Measurements from ENCODE around the gene HDAC4.

DNA sequence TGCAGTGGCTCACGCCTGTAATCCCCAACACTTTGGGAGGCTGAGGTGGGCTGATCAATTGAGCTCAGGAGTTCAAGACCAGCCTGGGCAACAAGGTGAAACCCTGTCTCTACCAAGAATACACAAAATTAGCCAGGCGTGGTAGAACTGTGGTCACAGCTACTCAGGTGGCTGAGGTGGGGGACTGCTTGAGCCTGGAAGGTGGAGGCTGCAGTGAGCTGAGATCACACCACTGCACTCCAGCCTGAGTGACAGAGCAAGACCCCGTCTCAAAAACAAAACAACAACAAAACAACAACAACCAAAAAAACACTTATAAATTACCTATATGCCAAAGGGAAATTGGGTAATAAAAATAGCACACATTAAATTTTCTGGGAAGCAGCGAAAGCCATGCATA lies 141.6 kb downstream of the HDAC4 start:
- TF ChIP-seq POLR2AphosphoS5 (IDR thresholded peaks at IDR 0.05; ENCODE audit: low read depth) (no peak), SPI1 (IDR thresholded peaks at IDR 0.05; ENCODE audit: borderline replicate concordance, low read depth) (no peak), GABPA (IDR thresholded peaks at IDR 0.05; ENCODE audit: low read depth) (no peak)
- TF ChIP-seq, protein P1, sequence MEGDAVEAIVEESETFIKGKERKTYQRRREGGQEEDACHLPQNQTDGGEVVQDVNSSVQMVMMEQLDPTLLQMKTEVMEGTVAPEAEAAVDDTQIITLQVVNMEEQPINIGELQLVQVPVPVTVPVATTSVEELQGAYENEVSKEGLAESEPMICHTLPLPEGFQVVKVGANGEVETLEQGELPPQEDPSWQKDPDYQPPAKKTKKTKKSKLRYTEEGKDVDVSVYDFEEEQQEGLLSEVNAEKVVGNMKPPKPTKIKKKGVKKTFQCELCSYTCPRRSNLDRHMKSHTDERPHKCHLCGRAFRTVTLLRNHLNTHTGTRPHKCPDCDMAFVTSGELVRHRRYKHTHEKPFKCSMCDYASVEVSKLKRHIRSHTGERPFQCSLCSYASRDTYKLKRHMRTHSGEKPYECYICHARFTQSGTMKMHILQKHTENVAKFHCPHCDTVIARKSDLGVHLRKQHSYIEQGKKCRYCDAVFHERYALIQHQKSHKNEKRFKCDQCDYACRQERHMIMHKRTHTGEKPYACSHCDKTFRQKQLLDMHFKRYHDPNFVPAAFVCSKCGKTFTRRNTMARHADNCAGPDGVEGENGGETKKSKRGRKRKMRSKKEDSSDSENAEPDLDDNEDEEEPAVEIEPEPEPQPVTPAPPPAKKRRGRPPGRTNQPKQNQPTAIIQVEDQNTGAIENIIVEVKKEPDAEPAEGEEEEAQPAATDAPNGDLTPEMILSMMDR (IDR thresholded peaks at IDR 0.05; ENCODE audit: insufficient read depth, low read length): no peak
- TF ChIP-seq, protein P2, sequence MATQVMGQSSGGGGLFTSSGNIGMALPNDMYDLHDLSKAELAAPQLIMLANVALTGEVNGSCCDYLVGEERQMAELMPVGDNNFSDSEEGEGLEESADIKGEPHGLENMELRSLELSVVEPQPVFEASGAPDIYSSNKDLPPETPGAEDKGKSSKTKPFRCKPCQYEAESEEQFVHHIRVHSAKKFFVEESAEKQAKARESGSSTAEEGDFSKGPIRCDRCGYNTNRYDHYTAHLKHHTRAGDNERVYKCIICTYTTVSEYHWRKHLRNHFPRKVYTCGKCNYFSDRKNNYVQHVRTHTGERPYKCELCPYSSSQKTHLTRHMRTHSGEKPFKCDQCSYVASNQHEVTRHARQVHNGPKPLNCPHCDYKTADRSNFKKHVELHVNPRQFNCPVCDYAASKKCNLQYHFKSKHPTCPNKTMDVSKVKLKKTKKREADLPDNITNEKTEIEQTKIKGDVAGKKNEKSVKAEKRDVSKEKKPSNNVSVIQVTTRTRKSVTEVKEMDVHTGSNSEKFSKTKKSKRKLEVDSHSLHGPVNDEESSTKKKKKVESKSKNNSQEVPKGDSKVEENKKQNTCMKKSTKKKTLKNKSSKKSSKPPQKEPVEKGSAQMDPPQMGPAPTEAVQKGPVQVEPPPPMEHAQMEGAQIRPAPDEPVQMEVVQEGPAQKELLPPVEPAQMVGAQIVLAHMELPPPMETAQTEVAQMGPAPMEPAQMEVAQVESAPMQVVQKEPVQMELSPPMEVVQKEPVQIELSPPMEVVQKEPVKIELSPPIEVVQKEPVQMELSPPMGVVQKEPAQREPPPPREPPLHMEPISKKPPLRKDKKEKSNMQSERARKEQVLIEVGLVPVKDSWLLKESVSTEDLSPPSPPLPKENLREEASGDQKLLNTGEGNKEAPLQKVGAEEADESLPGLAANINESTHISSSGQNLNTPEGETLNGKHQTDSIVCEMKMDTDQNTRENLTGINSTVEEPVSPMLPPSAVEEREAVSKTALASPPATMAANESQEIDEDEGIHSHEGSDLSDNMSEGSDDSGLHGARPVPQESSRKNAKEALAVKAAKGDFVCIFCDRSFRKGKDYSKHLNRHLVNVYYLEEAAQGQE (IDR thresholded peaks at IDR 0.05; ENCODE audit: insufficient replicate concordance, low read depth): no peak

All from HL-60 (cell line).